Measurements from ENCODE around the gene PAFAH1B1.

DNA sequence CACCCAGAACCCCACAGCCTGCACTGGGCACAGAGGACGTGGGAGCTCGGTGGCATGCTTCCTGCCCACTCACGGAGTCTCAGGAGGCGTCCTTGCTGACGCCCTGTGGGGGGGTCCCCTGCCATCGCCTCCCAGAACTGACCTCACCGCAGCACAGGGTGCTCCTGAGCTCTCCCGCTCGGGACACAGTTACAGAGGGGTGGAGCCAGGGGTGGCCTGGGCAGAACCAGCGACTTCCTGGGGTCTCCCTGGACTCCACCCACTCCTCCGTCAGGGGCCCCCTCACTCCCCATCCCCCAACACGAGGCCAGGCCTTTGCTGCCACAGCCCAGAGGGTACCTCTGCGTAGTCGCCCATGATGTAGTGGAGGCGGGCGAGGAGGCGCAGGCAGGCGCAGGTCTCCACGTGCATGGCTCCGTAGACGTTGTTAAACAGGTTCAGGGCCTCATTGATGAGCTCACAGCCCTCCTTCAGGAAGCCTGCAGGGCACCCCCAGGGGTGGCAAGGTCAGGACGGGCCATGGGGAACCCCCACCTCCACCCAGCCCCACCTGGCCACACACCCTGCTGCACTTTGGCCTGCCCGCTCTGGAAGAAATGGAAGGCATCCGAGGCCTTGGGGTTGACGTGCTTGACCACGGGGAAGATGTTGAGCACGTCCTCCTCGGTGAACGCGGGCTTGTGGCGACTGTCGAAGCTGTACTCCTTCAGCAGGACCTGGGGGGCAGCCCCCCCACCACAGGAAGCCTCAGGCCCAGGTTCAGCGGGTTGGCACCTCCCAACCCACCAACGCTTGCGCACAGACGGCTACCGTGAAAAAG lies 100.3 kb downstream of the PAFAH1B1 start:
- TF ChIP-seq POLR2A (IDR thresholded peaks at IDR 0.05; ENCODE audit: low read depth, low read length) (no peak), TAF1 (IDR thresholded peaks at IDR 0.05; ENCODE audit: low read depth, low read length) (no peak), POLR2AphosphoS5 (IDR thresholded peaks at IDR 0.05; ENCODE audit: low read depth, low read length) (no peak), PAX5 (IDR thresholded peaks at IDR 0.05; ENCODE audit: insufficient read depth, low read length, severe bottlenecking) (no peak), SPI1 (IDR thresholded peaks at IDR 0.05; ENCODE audit: low read depth, low read length) (no peak), POU2F2 (IDR thresholded peaks at IDR 0.05; ENCODE audit: low read depth, low read length) (no peak)
